MCF 10A (cell line): Measurements from ENCODE around the gene AJAP1. TPM values are rescaled to one million over a fixed set of nuclear protein-coding genes. Genes with fewer than 3 reads are reported as not detected.

Experiments
- BruUV-seq: library from RNA; stranded (reverse); fragments of 400-500 nt; replicated peaks from 2 replicates; lab custom pipeline; 2021; lab: Mats Ljungman, UMichigan
- CTCF ChIA-PET: fragments of 300-600 bp; sonication (Branson Sonifier 250); formaldehyde crosslinking; extraction: SDS; loops from one replicate; lab custom pipeline; 2021; ENCODE audit warnings: antibody characterized with exemption, inconsistent platforms; lab: Yijun Ruan, JAX
- POLR2A ChIA-PET: fragments of 300-600, 350-650 bp; sonication (Branson Sonifier 250); formaldehyde crosslinking; extraction: SDS; loops from one replicate; lab custom pipeline; 2020; ENCODE audit warnings: antibody characterized with exemption, inconsistent platforms; lab: Yijun Ruan, JAX
- DNase-seq: peaks from one replicate; pipeline ENCODE4 v3.0.0-alpha.2; 2018; ENCODE audit not compliant: unreplicated experiment
- H3K27ac Mint-ChIP-seq: one replicate; pipeline ENCODE4 v1.8.0; 2022; ENCODE audit warnings: mild to moderate bottlenecking, low read depth, mixed read lengths; ENCODE audit not compliant: unreplicated experiment
- H3K27me3 Mint-ChIP-seq: one replicate; pipeline ENCODE4 v1.8.0; 2022; ENCODE audit warnings: mixed read lengths; ENCODE audit not compliant: insufficient read depth, unreplicated experiment
- H3K36me3 Mint-ChIP-seq: one replicate; pipeline ENCODE4 v1.8.0; 2022; ENCODE audit warnings: mild to moderate bottlenecking, moderate library complexity, mixed read lengths; ENCODE audit not compliant: insufficient read depth, unreplicated experiment
- H3K4me1 Mint-ChIP-seq: one replicate; pipeline ENCODE4 v1.8.0; 2022; ENCODE audit warnings: mixed read lengths; ENCODE audit not compliant: insufficient read depth, unreplicated experiment
- H3K4me3 Mint-ChIP-seq: one replicate; pipeline ENCODE4 v1.8.0; 2022; ENCODE audit warnings: mild to moderate bottlenecking, moderate library complexity, mixed read lengths; ENCODE audit not compliant: unreplicated experiment
- H3K9me3 Mint-ChIP-seq: one replicate; pipeline ENCODE4 v1.8.0; 2022; ENCODE audit warnings: mixed read lengths; ENCODE audit not compliant: unreplicated experiment
- intact Hi-C: fragments of 100-400 bp; cut with micrococcal nuclease; formaldehyde crosslinking; loops from 2 replicates; pipeline ENCODE4 v1.14.1; 2022
- total RNA-seq: library from RNA; stranded (reverse); gene quantifications from 2 replicates; pipeline ENCODE4 v1.2.3, GENCODE V29; 2022
- TF ChIP-seq, protein P1 (sequence below): fragments of 200-600 bp; IDR thresholded peaks from one replicate; pipeline ENCODE4 v1.8.0; 2022; ENCODE audit warnings: antibody characterized with exemption, mild to moderate bottlenecking; ENCODE audit not compliant: unreplicated experiment

Gene AJAP1
- total RNA-seq, 1 experiment from 2014 or later, result not detected

DNA sequence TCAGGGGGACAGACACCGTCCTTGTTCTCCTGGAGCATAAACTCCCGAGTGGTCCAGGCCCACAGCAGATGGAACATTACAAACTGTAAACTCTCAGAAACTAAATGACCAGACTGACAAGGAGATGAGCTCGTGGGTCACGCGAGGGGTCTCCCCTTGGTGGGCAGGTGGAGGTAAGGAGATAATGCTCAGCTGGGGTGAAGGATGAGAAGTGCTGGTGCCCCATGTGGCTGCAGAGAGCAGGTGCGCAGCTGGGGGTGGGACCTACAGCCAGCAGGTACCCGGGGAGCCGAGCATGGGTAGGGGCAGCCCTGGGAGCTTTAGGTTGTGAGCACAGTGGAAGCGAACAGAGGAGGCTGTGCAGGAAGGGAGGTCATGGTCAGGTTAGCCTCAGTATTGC is 40.1 kb downstream of the AJAP1 start:
- POLR2A ChIA-PET, result no interaction called here
- no TSS peak for BruUV-seq
- H3K4me1 Mint-ChIP-seq, result no peaks in the 10 kb centered on the region
- no peak overlapping the region for H3K4me3 Mint-ChIP-seq
- no peak overlapping the region for H3K27ac Mint-ChIP-seq
- peaks cover 19% of the 10 kb centered on the region for H3K9me3 Mint-ChIP-seq
- CTCF ChIA-PET, result interaction anchor here (0.6 to 1.3 kb wide), 2 partner anchors 74 to 332 kb away, joined by 3 read pairs; no protein-coding TSS in a partner anchor
- H3K27me3 Mint-ChIP-seq, result no peaks in the 10 kb centered on the region
- intact Hi-C loops, result no loop called here
- TF ChIP-seq, protein P1, sequence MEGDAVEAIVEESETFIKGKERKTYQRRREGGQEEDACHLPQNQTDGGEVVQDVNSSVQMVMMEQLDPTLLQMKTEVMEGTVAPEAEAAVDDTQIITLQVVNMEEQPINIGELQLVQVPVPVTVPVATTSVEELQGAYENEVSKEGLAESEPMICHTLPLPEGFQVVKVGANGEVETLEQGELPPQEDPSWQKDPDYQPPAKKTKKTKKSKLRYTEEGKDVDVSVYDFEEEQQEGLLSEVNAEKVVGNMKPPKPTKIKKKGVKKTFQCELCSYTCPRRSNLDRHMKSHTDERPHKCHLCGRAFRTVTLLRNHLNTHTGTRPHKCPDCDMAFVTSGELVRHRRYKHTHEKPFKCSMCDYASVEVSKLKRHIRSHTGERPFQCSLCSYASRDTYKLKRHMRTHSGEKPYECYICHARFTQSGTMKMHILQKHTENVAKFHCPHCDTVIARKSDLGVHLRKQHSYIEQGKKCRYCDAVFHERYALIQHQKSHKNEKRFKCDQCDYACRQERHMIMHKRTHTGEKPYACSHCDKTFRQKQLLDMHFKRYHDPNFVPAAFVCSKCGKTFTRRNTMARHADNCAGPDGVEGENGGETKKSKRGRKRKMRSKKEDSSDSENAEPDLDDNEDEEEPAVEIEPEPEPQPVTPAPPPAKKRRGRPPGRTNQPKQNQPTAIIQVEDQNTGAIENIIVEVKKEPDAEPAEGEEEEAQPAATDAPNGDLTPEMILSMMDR, result no peak
- DNase-seq, result no peak
- no peaks in the 10 kb centered on the region for H3K36me3 Mint-ChIP-seq

DNA sequence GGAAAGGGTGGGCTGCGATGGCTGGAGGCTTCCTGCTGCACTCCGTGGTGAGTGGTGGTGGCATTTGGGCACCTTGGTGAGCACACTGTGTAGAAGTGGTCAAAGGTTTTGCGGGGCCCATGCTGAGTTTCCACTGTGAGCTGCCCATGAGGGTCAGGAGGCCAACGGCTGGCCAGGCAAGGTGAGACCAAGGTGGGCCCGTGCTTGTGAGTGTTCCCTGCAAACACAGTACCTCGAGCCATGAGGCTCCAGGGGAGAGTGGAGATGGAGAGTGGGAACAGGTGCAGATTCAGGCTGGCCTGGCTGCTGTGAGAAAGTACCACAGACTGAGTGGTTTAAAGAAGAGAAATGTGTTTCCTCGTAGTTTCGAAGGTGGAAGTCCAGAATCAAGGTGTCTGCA is 40.8 kb downstream of the AJAP1 start:
- H3K36me3 Mint-ChIP-seq, result no peaks in the 10 kb centered on the region
- no peaks in the 10 kb centered on the region for H3K4me1 Mint-ChIP-seq
- no peak overlapping the region for H3K4me3 Mint-ChIP-seq
- no peak overlapping the region for H3K27ac Mint-ChIP-seq
- H3K9me3 Mint-ChIP-seq, result peaks cover 19% of the 10 kb centered on the region
- TF ChIP-seq, protein P1, result no peak
- H3K27me3 Mint-ChIP-seq, result no peaks in the 10 kb centered on the region
- DNase-seq, result no peak
- intact Hi-C loops, result no loop called here
- no TSS peak for BruUV-seq
- CTCF ChIA-PET, result interaction anchor here (0.6 to 1.3 kb wide), 2 partner anchors 74 to 331 kb away, joined by 3 read pairs; no protein-coding TSS in a partner anchor
- POLR2A ChIA-PET, result no interaction called here

- H3K27me3 Mint-ChIP-seq, result no peaks in the 10 kb centered on the region
- no peaks in the 10 kb centered on the region for H3K36me3 Mint-ChIP-seq
- H3K4me1 Mint-ChIP-seq, result no peaks in the 10 kb centered on the region
- no TSS peak for BruUV-seq
- ChIA-PET POLR2A (no interaction called here), CTCF (no interaction called here)
- no peak overlapping the region for H3K4me3 Mint-ChIP-seq
- H3K27ac Mint-ChIP-seq, result no peak overlapping the region
- intact Hi-C loops, result no loop called here
- DNase-seq, result no peak
- peaks cover 19% of the 10 kb centered on the region for H3K9me3 Mint-ChIP-seq
- TF ChIP-seq, protein P1, result no peak
These were observed 41.8 kb downstream of the AJAP1 start for GRCh38 chr1:4696161-4696745.

GRCh38 chr1:4696753-4697152 is 42.3 kb downstream of the AJAP1 start:
- Mint-ChIP-seq H3K27ac (no peak overlapping the region), H3K4me1 (no peaks in the 10 kb centered on the region), H3K9me3 (peaks cover 19% of the 10 kb centered on the region), H3K27me3 (no peaks in the 10 kb centered on the region), H3K36me3 (no peaks in the 10 kb centered on the region), H3K4me3 (no peak overlapping the region)
- DNase-seq, result no peak
- intact Hi-C loops, result no loop called here
- ChIA-PET CTCF (no interaction called here), POLR2A (no interaction called here)
- TF ChIP-seq, protein P1, result no peak
- no TSS peak for BruUV-seq
